WTC11 (cell line): ENCODE results near the gene CCDC61. TPM values are rescaled to one million over a fixed set of nuclear protein-coding genes. Genes with fewer than 3 reads are reported as not detected.

Experiments used
- ATAC-seq: fragments of 200-7000 bp; cut with Tn5 transposase; 2 replicates; pipeline ENCODE4 v1.10.0; 2021; ENCODE audit warnings: mild to moderate bottlenecking, moderate library complexity
- CTCF ChIA-PET: fragments of 300-600 bp; sonication (Branson Sonifier 250); formaldehyde crosslinking; loops from one replicate; lab custom pipeline; 2021; ENCODE audit warnings: antibody characterized with exemption; lab: Charles Lee
- POLR2A ChIA-PET: fragments of 350-600 bp; sonication (Branson Sonifier 250); formaldehyde crosslinking; loops from one replicate; lab custom pipeline; 2021; ENCODE audit warnings: antibody characterized with exemption; lab: Charles Lee
- DNase-seq: peaks from one replicate; pipeline ENCODE4 v3.0.0; 2021; ENCODE audit warnings: low spot score
- H3K27ac Mint-ChIP-seq: 2 replicates; pipeline ENCODE4 v1.8.0; 2021; ENCODE audit warnings: mixed read lengths
- H3K27me3 Mint-ChIP-seq: 2 replicates; pipeline ENCODE4 v1.8.0; 2021; ENCODE audit warnings: low read depth, mild to moderate bottlenecking, moderate library complexity, mixed read lengths
- H3K36me3 Mint-ChIP-seq: 2 replicates; pipeline ENCODE4 v1.8.0; 2021; ENCODE audit warnings: mixed read lengths
- H3K4me1 Mint-ChIP-seq: 2 replicates; pipeline ENCODE4 v1.8.0; 2022; ENCODE audit warnings: mixed read lengths
- H3K4me3 Mint-ChIP-seq: 2 replicates; pipeline ENCODE4 v1.8.0; 2021; ENCODE audit warnings: mild to moderate bottlenecking, moderate library complexity, mixed read lengths
- H3K9me3 Mint-ChIP-seq: 2 replicates; pipeline ENCODE4 v1.8.0; 2021; ENCODE audit warnings: mixed read lengths
- CREB1 ChIP-seq: sonication (generic); formaldehyde crosslinking; IDR thresholded peaks from 2 replicates; pipeline ENCODE4 v1.8.0; 2023; ENCODE audit warnings: mild to moderate bottlenecking, missing genetic modification reagents
- FOXP1 ChIP-seq: sonication (generic); formaldehyde crosslinking; IDR thresholded peaks from 2 replicates; pipeline ENCODE4 v1.8.0; 2022; ENCODE audit warnings: missing genetic modification reagents, mild to moderate bottlenecking, moderate library complexity, borderline replicate concordance
- HMGA2 ChIP-seq: fragments of 250-450 bp; sonication (Bioruptor Pico); IDR thresholded peaks from 2 replicates; pipeline ENCODE4 v1.4.0; 2021; ENCODE audit warnings: mild to moderate bottlenecking, moderate library complexity
- KAT7 ChIP-seq: sonication (generic); formaldehyde crosslinking; IDR thresholded peaks from 2 replicates; pipeline ENCODE4 v1.8.1; 2023; ENCODE audit warnings: missing genetic modification reagents, mild to moderate bottlenecking, borderline replicate concordance
- NFE2L1 ChIP-seq: sonication (generic); formaldehyde crosslinking; IDR thresholded peaks from 2 replicates; pipeline ENCODE4 v1.8.1; 2023; ENCODE audit warnings: missing genetic modification reagents
- NR1H2 ChIP-seq: sonication (generic); formaldehyde crosslinking; IDR thresholded peaks from 2 replicates; pipeline ENCODE4 v1.9.0; 2021; ENCODE audit warnings: mild to moderate bottlenecking, moderate library complexity, missing genetic modification reagents
- SOX15 ChIP-seq: fragments of 250-450 bp; sonication (Bioruptor Pico); IDR thresholded peaks from 2 replicates; pipeline ENCODE4 v1.9.0; 2021; ENCODE audit warnings: mild to moderate bottlenecking
- TEAD4 ChIP-seq: sonication (generic); formaldehyde crosslinking; IDR thresholded peaks from 2 replicates; pipeline ENCODE4 v1.8.0; 2022; ENCODE audit warnings: mild to moderate bottlenecking, missing genetic modification reagents
- ZNF219 ChIP-seq: sonication (generic); formaldehyde crosslinking; IDR thresholded peaks from 2 replicates; pipeline ENCODE4 v1.8.0; 2023; ENCODE audit warnings: missing genetic modification reagents, mild to moderate bottlenecking, borderline replicate concordance
- ZNF232 ChIP-seq: sonication (generic); formaldehyde crosslinking; IDR thresholded peaks from 2 replicates; pipeline ENCODE4 v1.8.0; 2022; ENCODE audit warnings: mild to moderate bottlenecking, missing genetic modification reagents
- ZNF317 ChIP-seq: sonication (generic); formaldehyde crosslinking; IDR thresholded peaks from 2 replicates; pipeline ENCODE4 v1.8.1; 2023; ENCODE audit warnings: low read depth, mild to moderate bottlenecking, moderate library complexity, missing genetic modification reagents, borderline replicate concordance
- total RNA-seq: library from RNA; stranded (reverse); gene quantifications from 3 replicates; pipeline ENCODE4 v1.2.3, GENCODE V29; 2021
- TF ChIP-seq, protein P1 (sequence below): sonication (generic); formaldehyde crosslinking; IDR thresholded peaks from 2 replicates; pipeline ENCODE4 v1.8.1; 2023; ENCODE audit warnings: mild to moderate bottlenecking, missing genetic modification reagents, moderate library complexity
- TF ChIP-seq, protein P2 (sequence below): fragments of 250-450 bp; sonication (Bioruptor Pico); IDR thresholded peaks from 2 replicates; pipeline ENCODE4 v1.9.0; 2021; ENCODE audit warnings: mild to moderate bottlenecking
- TF ChIP-seq, protein P3 (sequence below): fragments of 250-450 bp; sonication (Bioruptor Pico); IDR thresholded peaks from 2 replicates; pipeline ENCODE4 v1.8.0; 2021; ENCODE audit warnings: mild to moderate bottlenecking
- TF ChIP-seq, protein P4 (sequence below): sonication (generic); formaldehyde crosslinking; IDR thresholded peaks from 2 replicates; pipeline ENCODE4 v1.8.1; 2022; ENCODE audit warnings: mild to moderate bottlenecking, moderate library complexity, missing genetic modification reagents
- TF ChIP-seq, protein P5 (sequence below): sonication (generic); formaldehyde crosslinking; conservative IDR thresholded peaks from 2 replicates; pipeline ENCODE4 v1.8.1; 2023; ENCODE audit warnings: mild to moderate bottlenecking, low read depth, missing genetic modification reagents, moderate library complexity
- TF ChIP-seq, protein P6 (sequence below): sonication (generic); formaldehyde crosslinking; IDR thresholded peaks from 2 replicates; pipeline ENCODE4 v1.8.1; 2022; ENCODE audit warnings: mild to moderate bottlenecking, missing genetic modification reagents, moderate library complexity, borderline replicate concordance
- TF ChIP-seq, protein P7 (sequence below): sonication (generic); formaldehyde crosslinking; IDR thresholded peaks from 2 replicates; pipeline ENCODE4 v1.8.1; 2023; ENCODE audit warnings: mild to moderate bottlenecking, moderate library complexity, missing genetic modification reagents

CCDC61 gene
- total RNA-seq, 1 experiment from 2014 or later, result 33.7 TPM

DNA sequence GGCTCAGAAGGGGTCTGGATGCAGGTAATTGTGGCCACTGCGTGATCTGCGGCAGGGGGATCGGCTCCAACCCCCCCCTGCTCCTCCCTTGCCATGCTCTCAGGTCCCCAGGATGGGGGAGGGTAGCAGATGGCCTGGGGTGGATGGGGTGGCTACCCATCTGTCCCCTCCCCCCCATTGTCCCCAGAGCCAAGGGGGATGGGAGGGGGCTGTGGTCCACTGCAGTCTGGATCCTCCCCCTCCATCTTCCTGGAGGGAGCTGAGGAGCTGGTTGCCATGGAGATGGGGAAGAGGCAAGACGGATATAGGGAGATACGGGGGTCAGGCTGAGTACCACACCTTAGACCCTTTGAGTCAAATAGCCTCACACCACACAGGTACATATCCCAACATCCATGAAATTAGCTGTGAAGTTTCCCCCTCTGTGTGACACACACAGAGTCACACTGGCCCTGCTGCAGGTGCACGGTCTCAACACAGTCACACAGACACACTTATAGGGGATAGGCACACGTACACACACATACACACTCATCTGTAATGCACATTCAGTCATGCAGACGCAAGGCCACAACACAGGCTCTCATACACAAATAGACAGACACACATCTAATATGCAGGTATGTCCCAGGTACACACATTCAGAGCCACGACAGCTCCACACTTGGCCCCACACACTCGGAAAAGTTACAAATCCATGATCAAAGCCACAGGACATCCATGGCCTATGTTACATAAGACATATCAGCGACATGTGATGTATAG, 19.8 kb upstream of the CCDC61 start (continued):
- TF ChIP-seq SOX15 (CRISPR knock-in tag) (no peak), NR1H2 (CRISPR knock-in tag) (no peak), NFE2L1 (CRISPR knock-in tag) (no peak)

DNA sequence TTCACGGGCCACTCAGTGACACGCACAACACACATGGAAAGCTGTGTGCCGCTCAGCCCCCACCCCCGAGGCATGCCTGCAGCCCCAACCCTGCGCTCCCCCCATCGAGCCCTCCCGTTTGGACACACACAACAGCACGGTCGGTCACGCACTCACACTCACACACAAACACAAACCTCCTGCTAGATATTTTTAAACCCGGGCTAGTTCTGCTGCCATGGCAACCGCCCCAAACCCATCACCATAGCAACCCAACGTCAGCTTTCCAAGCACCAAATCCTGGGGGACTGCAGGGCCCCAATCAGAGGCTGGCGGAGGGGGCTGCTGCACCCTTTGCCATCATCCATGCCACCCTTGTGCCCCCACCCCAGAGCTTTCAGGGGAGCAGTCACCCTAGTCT, 19.1 kb upstream of the CCDC61 start:
- ATAC-seq (no peak), DNase-seq (no peak)
- H3K4me3 Mint-ChIP-seq, result no peak overlapping the region
- H3K36me3 Mint-ChIP-seq, result no peaks in the 10 kb centered on the region
- H3K27me3 Mint-ChIP-seq, result peaks cover 63% of the 10 kb centered on the region
- CTCF ChIA-PET, result interaction anchor here (0.6 to 1.7 kb wide), 3 partner anchors 15 to 1869 kb away, joined by 3 to 6 read pairs (median 4); no protein-coding TSS in a partner anchor
- H3K27ac Mint-ChIP-seq, result no peak overlapping the region
- peaks cover 17% of the 10 kb centered on the region for H3K4me1 Mint-ChIP-seq
- POLR2A ChIA-PET, result no interaction called here
- TF ChIP-seq, protein P1, sequence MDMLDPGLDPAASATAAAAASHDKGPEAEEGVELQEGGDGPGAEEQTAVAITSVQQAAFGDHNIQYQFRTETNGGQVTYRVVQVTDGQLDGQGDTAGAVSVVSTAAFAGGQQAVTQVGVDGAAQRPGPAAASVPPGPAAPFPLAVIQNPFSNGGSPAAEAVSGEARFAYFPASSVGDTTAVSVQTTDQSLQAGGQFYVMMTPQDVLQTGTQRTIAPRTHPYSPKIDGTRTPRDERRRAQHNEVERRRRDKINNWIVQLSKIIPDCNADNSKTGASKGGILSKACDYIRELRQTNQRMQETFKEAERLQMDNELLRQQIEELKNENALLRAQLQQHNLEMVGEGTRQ (CRISPR knock-in tag), result no peak
- TF ChIP-seq HMGA2 (CRISPR knock-in tag) (no peak), CREB1 (CRISPR knock-in tag) (no peak), KAT7 (CRISPR knock-in tag) (no peak), ZNF219 (CRISPR knock-in tag) (no peak), ZNF232 (CRISPR knock-in tag) (no peak), ZNF317 (CRISPR knock-in tag) (no peak), FOXP1 (no peak), TEAD4 (no peak)
- TF ChIP-seq, protein P2, sequence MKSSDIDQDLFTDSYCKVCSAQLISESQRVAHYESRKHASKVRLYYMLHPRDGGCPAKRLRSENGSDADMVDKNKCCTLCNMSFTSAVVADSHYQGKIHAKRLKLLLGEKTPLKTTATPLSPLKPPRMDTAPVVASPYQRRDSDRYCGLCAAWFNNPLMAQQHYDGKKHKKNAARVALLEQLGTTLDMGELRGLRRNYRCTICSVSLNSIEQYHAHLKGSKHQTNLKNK (CRISPR knock-in tag), result no peak
- TF ChIP-seq, protein P3, sequence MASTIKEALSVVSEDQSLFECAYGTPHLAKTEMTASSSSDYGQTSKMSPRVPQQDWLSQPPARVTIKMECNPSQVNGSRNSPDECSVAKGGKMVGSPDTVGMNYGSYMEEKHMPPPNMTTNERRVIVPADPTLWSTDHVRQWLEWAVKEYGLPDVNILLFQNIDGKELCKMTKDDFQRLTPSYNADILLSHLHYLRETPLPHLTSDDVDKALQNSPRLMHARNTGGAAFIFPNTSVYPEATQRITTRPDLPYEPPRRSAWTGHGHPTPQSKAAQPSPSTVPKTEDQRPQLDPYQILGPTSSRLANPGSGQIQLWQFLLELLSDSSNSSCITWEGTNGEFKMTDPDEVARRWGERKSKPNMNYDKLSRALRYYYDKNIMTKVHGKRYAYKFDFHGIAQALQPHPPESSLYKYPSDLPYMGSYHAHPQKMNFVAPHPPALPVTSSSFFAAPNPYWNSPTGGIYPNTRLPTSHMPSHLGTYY (CRISPR knock-in tag), result no peak
- TF ChIP-seq, protein P4, sequence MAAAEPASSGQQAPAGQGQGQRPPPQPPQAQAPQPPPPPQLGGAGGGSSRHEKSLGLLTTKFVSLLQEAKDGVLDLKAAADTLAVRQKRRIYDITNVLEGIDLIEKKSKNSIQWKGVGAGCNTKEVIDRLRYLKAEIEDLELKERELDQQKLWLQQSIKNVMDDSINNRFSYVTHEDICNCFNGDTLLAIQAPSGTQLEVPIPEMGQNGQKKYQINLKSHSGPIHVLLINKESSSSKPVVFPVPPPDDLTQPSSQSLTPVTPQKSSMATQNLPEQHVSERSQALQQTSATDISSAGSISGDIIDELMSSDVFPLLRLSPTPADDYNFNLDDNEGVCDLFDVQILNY (CRISPR knock-in tag), result no peak
- TF ChIP-seq, protein P5, sequence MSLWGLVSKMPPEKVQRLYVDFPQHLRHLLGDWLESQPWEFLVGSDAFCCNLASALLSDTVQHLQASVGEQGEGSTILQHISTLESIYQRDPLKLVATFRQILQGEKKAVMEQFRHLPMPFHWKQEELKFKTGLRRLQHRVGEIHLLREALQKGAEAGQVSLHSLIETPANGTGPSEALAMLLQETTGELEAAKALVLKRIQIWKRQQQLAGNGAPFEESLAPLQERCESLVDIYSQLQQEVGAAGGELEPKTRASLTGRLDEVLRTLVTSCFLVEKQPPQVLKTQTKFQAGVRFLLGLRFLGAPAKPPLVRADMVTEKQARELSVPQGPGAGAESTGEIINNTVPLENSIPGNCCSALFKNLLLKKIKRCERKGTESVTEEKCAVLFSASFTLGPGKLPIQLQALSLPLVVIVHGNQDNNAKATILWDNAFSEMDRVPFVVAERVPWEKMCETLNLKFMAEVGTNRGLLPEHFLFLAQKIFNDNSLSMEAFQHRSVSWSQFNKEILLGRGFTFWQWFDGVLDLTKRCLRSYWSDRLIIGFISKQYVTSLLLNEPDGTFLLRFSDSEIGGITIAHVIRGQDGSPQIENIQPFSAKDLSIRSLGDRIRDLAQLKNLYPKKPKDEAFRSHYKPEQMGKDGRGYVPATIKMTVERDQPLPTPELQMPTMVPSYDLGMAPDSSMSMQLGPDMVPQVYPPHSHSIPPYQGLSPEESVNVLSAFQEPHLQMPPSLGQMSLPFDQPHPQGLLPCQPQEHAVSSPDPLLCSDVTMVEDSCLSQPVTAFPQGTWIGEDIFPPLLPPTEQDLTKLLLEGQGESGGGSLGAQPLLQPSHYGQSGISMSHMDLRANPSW (CRISPR knock-in tag), result no peak
- TF ChIP-seq, protein P6, sequence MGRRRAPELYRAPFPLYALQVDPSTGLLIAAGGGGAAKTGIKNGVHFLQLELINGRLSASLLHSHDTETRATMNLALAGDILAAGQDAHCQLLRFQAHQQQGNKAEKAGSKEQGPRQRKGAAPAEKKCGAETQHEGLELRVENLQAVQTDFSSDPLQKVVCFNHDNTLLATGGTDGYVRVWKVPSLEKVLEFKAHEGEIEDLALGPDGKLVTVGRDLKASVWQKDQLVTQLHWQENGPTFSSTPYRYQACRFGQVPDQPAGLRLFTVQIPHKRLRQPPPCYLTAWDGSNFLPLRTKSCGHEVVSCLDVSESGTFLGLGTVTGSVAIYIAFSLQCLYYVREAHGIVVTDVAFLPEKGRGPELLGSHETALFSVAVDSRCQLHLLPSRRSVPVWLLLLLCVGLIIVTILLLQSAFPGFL (CRISPR knock-in tag), result no peak
- TF ChIP-seq, protein P7, sequence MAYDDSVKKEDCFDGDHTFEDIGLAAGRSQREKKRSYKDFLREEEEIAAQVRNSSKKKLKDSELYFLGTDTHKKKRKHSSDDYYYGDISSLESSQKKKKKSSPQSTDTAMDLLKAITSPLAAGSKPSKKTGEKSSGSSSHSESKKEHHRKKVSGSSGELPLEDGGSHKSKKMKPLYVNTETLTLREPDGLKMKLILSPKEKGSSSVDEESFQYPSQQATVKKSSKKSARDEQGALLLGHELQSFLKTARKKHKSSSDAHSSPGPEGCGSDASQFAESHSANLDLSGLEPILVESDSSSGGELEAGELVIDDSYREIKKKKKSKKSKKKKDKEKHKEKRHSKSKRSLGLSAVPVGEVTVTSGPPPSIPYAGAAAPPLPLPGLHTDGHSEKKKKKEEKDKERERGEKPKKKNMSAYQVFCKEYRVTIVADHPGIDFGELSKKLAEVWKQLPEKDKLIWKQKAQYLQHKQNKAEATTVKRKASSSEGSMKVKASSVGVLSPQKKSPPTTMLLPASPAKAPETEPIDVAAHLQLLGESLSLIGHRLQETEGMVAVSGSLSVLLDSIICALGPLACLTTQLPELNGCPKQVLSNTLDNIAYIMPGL (CRISPR knock-in tag), result no peak
- no peaks in the 10 kb centered on the region for H3K9me3 Mint-ChIP-seq
